Esophagus squamous epithelium (tissue), 5 donors: ENCODE data around the gene TTC32. TPM values are rescaled to one million over a fixed set of nuclear protein-coding genes. Genes with fewer than 3 reads are reported as not detected.

ENCODE experiments used
- DNase-seq: peaks from one replicate; lab custom pipeline; 2025; lab: John Stamatoyannopoulos, UW
- H3K27ac ChIP-seq, 4 donors: fragments of 200-600 bp; sonication (generic); one replicate each; pipeline ENCODE4 v1.5.1; 2016 to 2019; ENCODE audit warnings: mild to moderate bottlenecking in 1 of 4
- H3K27me3 ChIP-seq, 4 donors: fragments of 200-600 bp; sonication (generic); 1 replicate in 3 of 4; 2 replicates in 1 of 4; pipeline versions ENCODE4 v1.5.1 to v1.6.0; 2017 to 2021; ENCODE audit warnings: antibody characterized with exemption in 1 of 4
- H3K36me3 ChIP-seq, 3 donors: fragments of 200-600 bp; sonication (generic); one replicate each; pipeline ENCODE4 v1.5.1; 2016 to 2019
- H3K4me1 ChIP-seq, 3 donors: fragments of 200-600 bp; sonication (generic); one replicate each; pipeline ENCODE4 v1.5.1; 2017 to 2019
- H3K4me3 ChIP-seq, 4 donors: fragments of 200-600 bp; sonication (generic); 1 replicate in 3 of 4; 2 replicates in 1 of 4; pipeline ENCODE4 v1.5.1; 2016 to 2019; ENCODE audit warnings: mild to moderate bottlenecking in 2 of 4, moderate library complexity in 1 of 4
- H3K9me3 ChIP-seq, 3 donors: fragments of 200-600 bp; sonication (generic); one replicate each; pipeline ENCODE4 v1.5.1; 2016 to 2019
- POLR2A ChIP-seq, 4 donors: fragments of 450-650 bp; IDR thresholded peaks; one replicate each; pipeline ENCODE4 v1.6.1; 2017; ENCODE audit warnings: antibody characterized with exemption in 4 of 4, mild to moderate bottlenecking in 4 of 4, moderate library complexity in 3 of 4
- WGBS, 2 donors: methylation state at CpG; one replicate each; pipeline ENCODE4 v1.1.5; 2018; 5-methylcytosine and 5-hydroxymethylcytosine counted together
- intact Hi-C: fragments of 100-400 bp; cut with DNase I; formaldehyde crosslinking; loops from one replicate; pipeline ENCODE4 v1.15.0; 2022
- total RNA-seq, 4 donors: library from RNA; depleted of rRNA; stranded (reverse); fragments of >200 nt; gene quantifications; one replicate each; pipeline ENCODE4 v1.1.0, GENCODE V29; 2016
- TF ChIP-seq, protein P1 (sequence below), 6 experiments: fragments of 450-650 bp in 4 of 6; fragments of 200-600 bp in 2 of 6; sonication (generic) in 2 of 6; IDR thresholded peaks; one replicate each; pipeline ENCODE4 v1.5.1; 2016 to 2019; ENCODE audit warnings: antibody characterized with exemption in 6 of 6, mild to moderate bottlenecking in 4 of 6, moderate library complexity in 4 of 6
- donor health status: DM: yes; HTN: yes; CAD: no.

Gene TTC32
- total RNA-seq, 4 donors from 2014 or later: 5.2 to 15.8 (median 7.2) TPM

DNA sequence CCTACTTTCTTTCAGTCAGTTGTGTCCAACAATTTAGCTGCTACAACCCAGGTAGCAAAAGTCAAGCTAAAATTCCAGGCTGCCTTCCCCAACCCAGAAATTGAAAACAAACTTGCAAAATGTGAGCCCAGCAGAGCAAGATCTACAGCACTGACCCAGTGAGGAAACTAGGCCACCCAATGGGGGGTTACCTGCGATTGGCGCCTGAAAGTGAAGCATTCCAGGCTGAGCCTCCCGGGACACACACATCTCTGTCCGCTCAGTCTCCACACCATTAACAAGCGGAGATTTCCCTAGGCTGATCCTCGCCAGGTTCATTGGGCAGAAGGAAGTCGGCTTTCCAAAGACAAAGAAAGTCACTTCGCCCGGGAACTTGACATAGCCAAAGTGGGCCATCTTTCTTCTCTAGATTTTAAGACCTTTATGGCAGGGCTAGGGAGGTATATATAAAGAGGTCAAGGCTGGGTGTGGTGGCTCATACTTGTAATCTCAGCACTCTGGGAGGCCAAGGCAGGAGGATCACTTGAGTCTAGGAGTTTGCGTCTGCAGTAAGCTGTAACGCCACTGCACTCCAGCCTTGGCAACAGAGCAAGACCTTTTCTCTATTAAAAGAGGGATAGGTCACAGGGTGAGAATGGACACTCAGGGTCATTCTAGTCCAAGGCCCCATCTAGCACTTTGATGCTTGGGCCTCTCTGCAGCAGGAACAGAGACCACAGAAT, 53.6 kb downstream of the TTC32 start:
- Histone ChIP-seq H3K9me3 (no peaks in the 10 kb centered on the region), H3K27me3 (peaks cover 0 to 8% (median 0%) of the 10 kb centered on the region in 4 donors), H3K36me3 (no peaks in the 10 kb centered on the region), H3K27ac (no peak overlapping the region), H3K4me3 (no peak overlapping the region), H3K4me1 (no peaks in the 10 kb centered on the region)
- WGBS, 2 donors: 82 to 97% methylated on average over 10 to 11 of the region's 11 CpGs
- no peak for TF ChIP-seq POLR2A (IDR thresholded peaks at IDR 0.05)
- TF ChIP-seq, protein P1, sequence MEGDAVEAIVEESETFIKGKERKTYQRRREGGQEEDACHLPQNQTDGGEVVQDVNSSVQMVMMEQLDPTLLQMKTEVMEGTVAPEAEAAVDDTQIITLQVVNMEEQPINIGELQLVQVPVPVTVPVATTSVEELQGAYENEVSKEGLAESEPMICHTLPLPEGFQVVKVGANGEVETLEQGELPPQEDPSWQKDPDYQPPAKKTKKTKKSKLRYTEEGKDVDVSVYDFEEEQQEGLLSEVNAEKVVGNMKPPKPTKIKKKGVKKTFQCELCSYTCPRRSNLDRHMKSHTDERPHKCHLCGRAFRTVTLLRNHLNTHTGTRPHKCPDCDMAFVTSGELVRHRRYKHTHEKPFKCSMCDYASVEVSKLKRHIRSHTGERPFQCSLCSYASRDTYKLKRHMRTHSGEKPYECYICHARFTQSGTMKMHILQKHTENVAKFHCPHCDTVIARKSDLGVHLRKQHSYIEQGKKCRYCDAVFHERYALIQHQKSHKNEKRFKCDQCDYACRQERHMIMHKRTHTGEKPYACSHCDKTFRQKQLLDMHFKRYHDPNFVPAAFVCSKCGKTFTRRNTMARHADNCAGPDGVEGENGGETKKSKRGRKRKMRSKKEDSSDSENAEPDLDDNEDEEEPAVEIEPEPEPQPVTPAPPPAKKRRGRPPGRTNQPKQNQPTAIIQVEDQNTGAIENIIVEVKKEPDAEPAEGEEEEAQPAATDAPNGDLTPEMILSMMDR (IDR thresholded peaks at IDR 0.05): no peak
- no peak for DNase-seq
- intact Hi-C loops: no loop called here

DNA sequence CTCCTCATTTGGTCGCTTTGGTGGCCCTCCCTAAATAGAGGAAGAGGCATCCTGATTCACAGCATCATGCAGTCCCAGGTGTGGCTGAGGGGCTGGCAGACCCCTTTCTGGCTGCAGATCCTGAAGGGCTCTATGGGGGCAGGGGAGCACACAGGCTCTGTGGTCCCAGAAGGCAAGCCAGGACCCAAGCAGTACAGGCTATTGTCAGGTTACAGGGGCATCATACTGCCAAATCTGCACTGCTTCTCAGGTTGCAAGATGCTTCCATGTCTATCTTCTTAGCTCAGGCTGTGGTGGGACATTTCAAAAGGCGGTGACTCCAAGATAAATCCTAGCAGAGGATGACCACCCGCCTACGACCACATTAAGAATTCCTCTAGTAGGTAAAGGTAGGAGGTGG, 54.3 kb downstream of the TTC32 start:
- DNase-seq: no peak
- no peaks in the 10 kb centered on the region for H3K4me1 ChIP-seq
- WGBS, 2 donors: 96 to 97% methylated on average over 3 to 4 of the region's 4 CpGs
- intact Hi-C loops: no loop called here
- TF ChIP-seq POLR2A (IDR thresholded peaks at IDR 0.05): no peak
- TF ChIP-seq, protein P1 (IDR thresholded peaks at IDR 0.05): no peak
- no peaks in the 10 kb centered on the region for H3K36me3 ChIP-seq
- H3K27ac ChIP-seq: no peak overlapping the region
- peaks cover 0 to 8% (median 0%) of the 10 kb centered on the region in 4 donors for H3K27me3 ChIP-seq
- no peaks in the 10 kb centered on the region for H3K9me3 ChIP-seq
- no peak overlapping the region for H3K4me3 ChIP-seq

Other genes starting within 250 kb of the TTC32 start
- gene WDR35, start 88.1 kb upstream of the TTC32 start, total RNA-seq: 1 to 10 TPM in 3 of 4 donors, under 1 TPM in 1; 0.83 to 7.2 (median 4.5) TPM
- gene MATN3, start 110.7 kb upstream of the TTC32 start, total RNA-seq: 1 to 10 TPM in 1 of 4 donors, under 1 TPM in 2, not detected in 1; 0.45 to 1.3 (median 0.92) TPM
- 100 to 1,000 TPM in 2 of 4 donors, 10 to 100 TPM in 2; 71.0 to 144 (median 98.2) TPM for gene LAPTM4A, start 149.6 kb upstream of the TTC32 start, total RNA-seq